Calu3 (cell line): ENCODE data around the gene IFNLR1. TPM values are rescaled to one million over a fixed set of nuclear protein-coding genes. Genes with fewer than 3 reads are reported as not detected.

Experiments used
- BruUV-seq: library from RNA; stranded (reverse); fragments of 400-500 nt; replicated peaks from 2 replicates; lab custom pipeline; 2021; lab: Mats Ljungman, UMichigan
- CTCF ChIA-PET: fragments of 300-600 bp; sonication (Branson Sonifier 250); formaldehyde crosslinking; loops from one replicate; lab custom pipeline; 2022; ENCODE audit warnings: antibody characterized with exemption; lab: Charles Lee
- DNase-seq: peaks from one replicate; pipeline ENCODE4 v3.0.0; 2022
- H3K27ac Mint-ChIP-seq: one replicate; pipeline ENCODE4 v1.8.0; 2022; ENCODE audit warnings: mixed read lengths; ENCODE audit not compliant: unreplicated experiment
- H3K27me3 Mint-ChIP-seq: one replicate; pipeline ENCODE4 v1.8.0; 2022; ENCODE audit warnings: mixed read lengths; ENCODE audit not compliant: unreplicated experiment
- H3K36me3 Mint-ChIP-seq: one replicate; pipeline ENCODE4 v1.8.0; 2022; ENCODE audit warnings: mild to moderate bottlenecking, moderate library complexity, mixed read lengths; ENCODE audit not compliant: insufficient read depth, unreplicated experiment
- H3K4me1 Mint-ChIP-seq: one replicate; pipeline ENCODE4 v1.8.0; 2022; ENCODE audit warnings: mild to moderate bottlenecking, low read depth, mixed read lengths; ENCODE audit not compliant: unreplicated experiment
- H3K4me3 Mint-ChIP-seq: one replicate; pipeline ENCODE4 v1.8.0; 2022; ENCODE audit warnings: mild to moderate bottlenecking, low read depth, moderate library complexity, mixed read lengths; ENCODE audit not compliant: unreplicated experiment
- H3K9me3 Mint-ChIP-seq: one replicate; pipeline ENCODE4 v1.8.0; 2022; ENCODE audit warnings: low read depth, mixed read lengths; ENCODE audit not compliant: unreplicated experiment
- CTCF ChIP-seq: fragments of 200-600 bp; IDR thresholded peaks from one replicate; pipeline ENCODE4 v1.8.0; 2022; ENCODE audit warnings: antibody characterized with exemption; ENCODE audit not compliant: unreplicated experiment
- intact Hi-C: fragments of 100-400 bp; cut with micrococcal nuclease; formaldehyde crosslinking; loops from one replicate; pipeline ENCODE4 v1.10.0; 2022; ENCODE audit not compliant: unreplicated experiment
- total RNA-seq: library from RNA; stranded (reverse); gene quantifications from 2 replicates; pipeline ENCODE4 v1.2.3, GENCODE V29; 2022

Gene IFNLR1
- total RNA-seq, 1 experiment from 2014 or later: 4.5 TPM

- H3K36me3 Mint-ChIP-seq: peaks cover 5% of the 10 kb centered on the region
- H3K4me3 Mint-ChIP-seq: no peak overlapping the region
- DNase-seq: no peak
- no peaks in the 10 kb centered on the region for H3K27me3 Mint-ChIP-seq
- H3K27ac Mint-ChIP-seq: no peak overlapping the region
- peaks cover 12% of the 10 kb centered on the region for H3K4me1 Mint-ChIP-seq
- no TSS peak for BruUV-seq
- no peak for TF ChIP-seq CTCF
- CTCF ChIA-PET: no interaction called here
- intact Hi-C loops: loop anchor here (10.0 kb wide), 1 partner anchor 335 kb away; the partner anchor contains the start of gene GALE
- no peaks in the 10 kb centered on the region for H3K9me3 Mint-ChIP-seq
Measured at GRCh38 chr1:24139841-24140425, 47.2 kb downstream of the IFNLR1 start.

- peaks cover 5% of the 10 kb centered on the region for H3K36me3 Mint-ChIP-seq
Measured at GRCh38 chr1:24139222-24139489, 47.9 kb downstream of the IFNLR1 start.

GRCh38 chr1:24138476-24139221, 48.4 kb downstream of the IFNLR1 start:
- Mint-ChIP-seq H3K4me3 (no peak overlapping the region), H3K9me3 (no peaks in the 10 kb centered on the region), H3K27me3 (no peaks in the 10 kb centered on the region), H3K27ac (no peak overlapping the region), H3K4me1 (peaks cover 2% of the 10 kb centered on the region), H3K36me3 (peaks cover 5% of the 10 kb centered on the region)
- no peak for TF ChIP-seq CTCF
- intact Hi-C loops: no loop called here
- no peak for DNase-seq
- BruUV-seq: no TSS peak
- CTCF ChIA-PET: no interaction called here

More at GRCh38 chr1:24139222-24139489, 47.9 kb downstream of the IFNLR1 start:
- DNase-seq: no peak
- peaks cover 7% of the 10 kb centered on the region for H3K4me1 Mint-ChIP-seq
- H3K27ac Mint-ChIP-seq: no peak overlapping the region
- no TSS peak for BruUV-seq
- intact Hi-C loops: no loop called here
- H3K9me3 Mint-ChIP-seq: no peaks in the 10 kb centered on the region
- no peak for TF ChIP-seq CTCF
- H3K4me3 Mint-ChIP-seq: no peak overlapping the region
- CTCF ChIA-PET: no interaction called here
- no peaks in the 10 kb centered on the region for H3K27me3 Mint-ChIP-seq

- no peak for DNase-seq
- no peaks in the 10 kb centered on the region for H3K36me3 Mint-ChIP-seq
- no peak overlapping the region for H3K27ac Mint-ChIP-seq
- no TSS peak for BruUV-seq
- intact Hi-C loops: no loop called here
- no peaks in the 10 kb centered on the region for H3K9me3 Mint-ChIP-seq
- no peak overlapping the region for H3K4me3 Mint-ChIP-seq
- H3K4me1 Mint-ChIP-seq: no peaks in the 10 kb centered on the region
- H3K27me3 Mint-ChIP-seq: no peaks in the 10 kb centered on the region
- CTCF ChIA-PET: no interaction called here
- no peak for TF ChIP-seq CTCF
Measured at GRCh38 chr1:24136956-24137539, 50.0 kb downstream of the IFNLR1 start.
